GM18868 (cell line): ENCODE measurements around the gene OR10H5.
"Not testable (repeated sequence)": the region's sequence is repeated elsewhere in the genome, so short reads cannot be mapped to it uniquely, and the experiment has no call there.

Experiments
- ATAC-seq: cut with Tn5 transposase; IDR thresholded peaks from one replicate; pipeline ENCODE4 v1.9.1; 2021; ENCODE audit warnings: mild to moderate bottlenecking, moderate library complexity; ENCODE audit not compliant: unreplicated experiment

Gene OR10H5

DNA sequence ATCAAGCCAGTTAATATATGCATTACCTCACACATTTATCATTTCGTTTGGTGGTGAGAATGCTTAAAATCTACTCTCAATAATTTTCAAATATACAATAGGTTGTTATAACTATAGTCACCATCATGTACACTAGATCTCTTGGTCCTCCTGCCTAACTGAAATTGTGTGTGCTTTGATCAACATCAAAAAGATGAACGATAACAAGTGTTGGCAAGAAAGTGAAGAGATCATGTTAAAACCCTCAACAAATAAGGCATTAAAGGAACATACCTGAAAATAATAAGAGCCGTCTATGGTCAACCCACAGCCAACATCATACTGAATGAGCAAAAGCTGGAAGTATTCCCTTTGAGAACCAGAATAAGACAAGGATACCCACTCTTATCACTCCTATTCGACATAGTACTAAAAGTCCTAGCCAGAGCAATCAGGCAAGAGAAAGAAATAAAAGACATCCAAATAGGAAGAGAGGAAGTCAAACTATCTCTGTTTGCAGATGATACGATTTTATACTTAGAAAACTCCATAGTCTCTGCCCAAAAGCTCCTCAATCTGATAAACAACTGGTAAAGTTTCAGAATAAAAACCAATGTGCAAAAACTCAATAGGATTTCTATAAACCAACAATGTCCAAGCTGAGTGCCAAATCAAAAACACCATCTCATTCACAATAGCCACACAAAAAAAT is 55.9 kb downstream of the OR10H5 start:
- ATAC-seq = no peak

DNA sequence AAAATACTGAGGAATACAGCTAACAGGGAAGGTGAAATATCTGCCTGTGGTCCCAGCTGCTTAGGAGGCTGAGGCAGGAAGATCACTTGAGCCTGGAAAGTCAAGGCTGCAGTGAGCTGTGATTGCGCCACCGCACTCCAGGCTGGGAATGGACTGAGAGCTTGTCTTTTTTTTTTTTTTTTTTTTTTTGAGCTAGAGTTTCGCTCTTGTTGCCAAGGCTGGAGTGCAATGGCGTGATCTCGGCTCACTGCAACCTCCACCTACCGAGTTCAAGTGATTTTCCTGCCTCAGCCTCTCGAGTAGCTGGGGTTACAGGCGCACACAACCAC is 56.4 kb downstream of the OR10H5 start:
- not testable (repeated sequence) for ATAC-seq

- no peak for ATAC-seq
Measured at GRCh38 chr19:15846923-15847322, 59.5 kb downstream of the OR10H5 start.

- no peak for ATAC-seq
Measured at GRCh38 chr19:15850385-15850784, 62.9 kb downstream of the OR10H5 start.
